WTC11 (cell line): ENCODE measurements around the gene ELOB. TPM values are rescaled to one million over a fixed set of nuclear protein-coding genes. Genes with fewer than 3 reads are reported as not detected.
A peak's percentile ranks its signal among the peaks of the same experiment; 100 is the strongest.

Experiments
- CBFB ChIP-seq: sonication (generic); formaldehyde crosslinking; IDR thresholded peaks from 2 replicates; pipeline ENCODE4 v1.8.1; 2022; ENCODE audit warnings: mild to moderate bottlenecking, low read depth, missing genetic modification reagents
- CREM ChIP-seq: sonication (generic); formaldehyde crosslinking; IDR thresholded peaks from 2 replicates; pipeline ENCODE4 v1.8.1; 2022; ENCODE audit warnings: mild to moderate bottlenecking, missing genetic modification reagents, moderate library complexity
- ETV6 ChIP-seq: sonication (generic); formaldehyde crosslinking; IDR thresholded peaks from 2 replicates; pipeline ENCODE4 v1.8.1; 2022; ENCODE audit warnings: mild to moderate bottlenecking, missing genetic modification reagents
- IRF2 ChIP-seq: sonication (generic); formaldehyde crosslinking; IDR thresholded peaks from 2 replicates; pipeline ENCODE4 v1.8.0; 2022; ENCODE audit warnings: low read depth, missing genetic modification reagents, borderline replicate concordance
- KAT7 ChIP-seq: sonication (generic); formaldehyde crosslinking; IDR thresholded peaks from 2 replicates; pipeline ENCODE4 v1.8.1; 2023; ENCODE audit warnings: missing genetic modification reagents, mild to moderate bottlenecking, borderline replicate concordance
- NR2C2 ChIP-seq: sonication (generic); formaldehyde crosslinking; IDR thresholded peaks from 2 replicates; pipeline ENCODE4 v1.8.0; 2022; ENCODE audit warnings: mild to moderate bottlenecking, missing genetic modification reagents
- NR3C1 ChIP-seq: sonication (generic); formaldehyde crosslinking; conservative IDR thresholded peaks from 2 replicates; pipeline ENCODE4 v1.8.1; 2023; ENCODE audit warnings: low read depth, mild to moderate bottlenecking, missing genetic modification reagents
- PRRX2 ChIP-seq: fragments of 250-450 bp; sonication (Bioruptor Pico); IDR thresholded peaks from 2 replicates; pipeline ENCODE4 v1.8.0; 2021; ENCODE audit warnings: mild to moderate bottlenecking
- RORB ChIP-seq: fragments of 250-450 bp; sonication (Bioruptor Pico); IDR thresholded peaks from 2 replicates; pipeline ENCODE4 v1.9.0; 2021; ENCODE audit warnings: mild to moderate bottlenecking
- SP1 ChIP-seq: sonication (generic); formaldehyde crosslinking; conservative IDR thresholded peaks from 2 replicates; pipeline ENCODE4 v1.8.1; 2022; ENCODE audit warnings: missing genetic modification reagents
- ZNF138 ChIP-seq: sonication (generic); formaldehyde crosslinking; conservative IDR thresholded peaks from 2 replicates; pipeline ENCODE4 v1.8.1; 2022; ENCODE audit warnings: mild to moderate bottlenecking, moderate library complexity, missing genetic modification reagents
- ZNF232 ChIP-seq: sonication (generic); formaldehyde crosslinking; IDR thresholded peaks from 2 replicates; pipeline ENCODE4 v1.8.0; 2022; ENCODE audit warnings: mild to moderate bottlenecking, missing genetic modification reagents
- ZNF317 ChIP-seq: sonication (generic); formaldehyde crosslinking; IDR thresholded peaks from 2 replicates; pipeline ENCODE4 v1.8.1; 2023; ENCODE audit warnings: low read depth, mild to moderate bottlenecking, moderate library complexity, missing genetic modification reagents, borderline replicate concordance
- ZNF396 ChIP-seq: fragments of 250-450 bp; sonication (Bioruptor Pico); IDR thresholded peaks from 2 replicates; pipeline ENCODE4 v1.8.0; 2021; ENCODE audit warnings: mild to moderate bottlenecking, moderate library complexity, borderline replicate concordance
- ZNF423 ChIP-seq: fragments of 250-450 bp; sonication (Bioruptor Pico); IDR thresholded peaks from 2 replicates; pipeline ENCODE4 v2.1.2; 2022; ENCODE audit warnings: mild to moderate bottlenecking, moderate library complexity
- ZNF671 ChIP-seq: fragments of 250-450 bp; sonication (Bioruptor Pico); IDR thresholded peaks from 2 replicates; pipeline ENCODE4 v1.8.0; 2021; ENCODE audit warnings: mild to moderate bottlenecking
- total RNA-seq: library from RNA; stranded (reverse); gene quantifications from 3 replicates; pipeline ENCODE4 v1.2.3, GENCODE V29; 2021
- TF ChIP-seq, protein P1 (sequence below): sonication (generic); formaldehyde crosslinking; IDR thresholded peaks from 2 replicates; pipeline ENCODE4 v1.8.1; 2022; ENCODE audit warnings: missing genetic modification reagents, borderline replicate concordance
- TF ChIP-seq, protein P2 (sequence below): sonication (generic); formaldehyde crosslinking; IDR thresholded peaks from 2 replicates; pipeline ENCODE4 v1.8.1; 2023; ENCODE audit warnings: mild to moderate bottlenecking, moderate library complexity, missing genetic modification reagents
- TF ChIP-seq, protein P3 (sequence below): sonication (generic); formaldehyde crosslinking; IDR thresholded peaks from 2 replicates; pipeline ENCODE4 v1.8.0; 2022; ENCODE audit warnings: mild to moderate bottlenecking, missing genetic modification reagents
- TF ChIP-seq, protein P4 (sequence below): sonication (generic); formaldehyde crosslinking; IDR thresholded peaks from 2 replicates; pipeline ENCODE4 v1.8.1; 2022; ENCODE audit warnings: mild to moderate bottlenecking, moderate library complexity, missing genetic modification reagents
- TF ChIP-seq, protein P5 (sequence below): sonication (generic); formaldehyde crosslinking; IDR thresholded peaks from 2 replicates; pipeline ENCODE4 v1.8.1; 2023; ENCODE audit warnings: mild to moderate bottlenecking, missing genetic modification reagents, moderate library complexity
- TF ChIP-seq, protein P6 (sequence below): sonication (generic); formaldehyde crosslinking; IDR thresholded peaks from 2 replicates; pipeline ENCODE4 v1.8.0; 2022; ENCODE audit warnings: mild to moderate bottlenecking, missing genetic modification reagents
- TF ChIP-seq, protein P7 (sequence below): fragments of 250-450 bp; sonication (Bioruptor Pico); IDR thresholded peaks from 2 replicates; pipeline ENCODE4 v1.8.0; 2021; ENCODE audit warnings: mild to moderate bottlenecking
- TF ChIP-seq, protein P8 (sequence below): sonication (generic); formaldehyde crosslinking; IDR thresholded peaks from 2 replicates; pipeline ENCODE4 v1.8.1; 2023; ENCODE audit warnings: mild to moderate bottlenecking, missing genetic modification reagents
- TF ChIP-seq, protein P9 (sequence below): sonication (generic); formaldehyde crosslinking; IDR thresholded peaks from 2 replicates; pipeline ENCODE4 v1.8.1; 2023; ENCODE audit warnings: mild to moderate bottlenecking, missing genetic modification reagents, moderate library complexity
- TF ChIP-seq, protein P10 (sequence below): sonication (generic); formaldehyde crosslinking; IDR thresholded peaks from 2 replicates; pipeline ENCODE4 v1.8.1; 2022; ENCODE audit warnings: low read depth, missing genetic modification reagents, borderline replicate concordance
- TF ChIP-seq, protein P11 (sequence below): fragments of 250-450 bp; sonication (Bioruptor Pico); IDR thresholded peaks from 2 replicates; pipeline ENCODE4 v1.9.0; 2021; ENCODE audit warnings: moderate library complexity, mild to moderate bottlenecking, inconsistent platforms, borderline replicate concordance

The ELOB gene
- total RNA-seq, 1 experiment from 2014 or later, result 252 TPM

DNA sequence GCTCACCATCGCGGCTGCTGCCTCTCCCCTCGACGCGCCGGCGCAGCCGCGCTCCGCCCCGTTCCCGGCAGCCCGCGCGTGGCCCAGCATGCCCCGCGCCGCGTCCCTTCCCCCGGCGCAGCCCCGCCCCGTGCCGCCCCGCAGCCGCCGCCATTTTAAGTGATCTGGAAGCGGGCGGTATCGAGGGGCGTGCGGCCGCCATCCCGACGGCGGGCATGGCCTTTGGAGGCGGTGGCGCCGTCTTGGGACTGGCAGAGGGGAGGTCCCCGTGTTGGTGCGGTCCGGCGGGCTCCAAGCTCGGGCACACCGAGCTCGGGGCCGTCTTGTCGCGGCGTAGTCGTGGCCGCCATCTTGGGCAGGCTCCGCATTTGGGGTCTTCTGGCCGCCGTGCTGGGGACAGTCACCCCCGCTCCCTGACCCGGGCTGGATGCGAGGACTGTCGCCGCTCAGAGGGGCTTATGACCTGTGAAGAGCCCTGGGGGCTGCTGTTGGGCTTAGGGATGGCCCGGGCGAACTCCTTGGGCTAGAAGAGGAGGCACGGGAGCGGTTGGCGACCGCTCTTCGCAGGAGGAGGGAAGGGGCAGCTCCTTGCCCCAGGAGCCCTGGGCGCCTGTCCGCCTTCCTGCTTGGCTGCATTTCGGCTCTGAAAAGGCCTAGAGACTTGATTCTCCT lies at the start of gene ELOB (continued):
- TF ChIP-seq, protein P1, sequence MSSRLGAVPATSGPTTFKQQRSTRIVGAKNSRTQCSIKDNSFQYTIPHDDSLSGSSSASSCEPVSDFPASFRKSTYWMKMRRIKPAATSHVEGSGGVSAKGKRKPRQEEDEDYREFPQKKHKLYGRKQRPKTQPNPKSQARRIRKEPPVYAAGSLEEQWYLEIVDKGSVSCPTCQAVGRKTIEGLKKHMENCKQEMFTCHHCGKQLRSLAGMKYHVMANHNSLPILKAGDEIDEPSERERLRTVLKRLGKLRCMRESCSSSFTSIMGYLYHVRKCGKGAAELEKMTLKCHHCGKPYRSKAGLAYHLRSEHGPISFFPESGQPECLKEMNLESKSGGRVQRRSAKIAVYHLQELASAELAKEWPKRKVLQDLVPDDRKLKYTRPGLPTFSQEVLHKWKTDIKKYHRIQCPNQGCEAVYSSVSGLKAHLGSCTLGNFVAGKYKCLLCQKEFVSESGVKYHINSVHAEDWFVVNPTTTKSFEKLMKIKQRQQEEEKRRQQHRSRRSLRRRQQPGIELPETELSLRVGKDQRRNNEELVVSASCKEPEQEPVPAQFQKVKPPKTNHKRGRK (CRISPR knock-in tag), result no peak
- TF ChIP-seq, protein P2, sequence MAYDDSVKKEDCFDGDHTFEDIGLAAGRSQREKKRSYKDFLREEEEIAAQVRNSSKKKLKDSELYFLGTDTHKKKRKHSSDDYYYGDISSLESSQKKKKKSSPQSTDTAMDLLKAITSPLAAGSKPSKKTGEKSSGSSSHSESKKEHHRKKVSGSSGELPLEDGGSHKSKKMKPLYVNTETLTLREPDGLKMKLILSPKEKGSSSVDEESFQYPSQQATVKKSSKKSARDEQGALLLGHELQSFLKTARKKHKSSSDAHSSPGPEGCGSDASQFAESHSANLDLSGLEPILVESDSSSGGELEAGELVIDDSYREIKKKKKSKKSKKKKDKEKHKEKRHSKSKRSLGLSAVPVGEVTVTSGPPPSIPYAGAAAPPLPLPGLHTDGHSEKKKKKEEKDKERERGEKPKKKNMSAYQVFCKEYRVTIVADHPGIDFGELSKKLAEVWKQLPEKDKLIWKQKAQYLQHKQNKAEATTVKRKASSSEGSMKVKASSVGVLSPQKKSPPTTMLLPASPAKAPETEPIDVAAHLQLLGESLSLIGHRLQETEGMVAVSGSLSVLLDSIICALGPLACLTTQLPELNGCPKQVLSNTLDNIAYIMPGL (CRISPR knock-in tag), result peak; percentile 55; the same call in 1 of the 2 replicates
- TF ChIP-seq, protein P3, sequence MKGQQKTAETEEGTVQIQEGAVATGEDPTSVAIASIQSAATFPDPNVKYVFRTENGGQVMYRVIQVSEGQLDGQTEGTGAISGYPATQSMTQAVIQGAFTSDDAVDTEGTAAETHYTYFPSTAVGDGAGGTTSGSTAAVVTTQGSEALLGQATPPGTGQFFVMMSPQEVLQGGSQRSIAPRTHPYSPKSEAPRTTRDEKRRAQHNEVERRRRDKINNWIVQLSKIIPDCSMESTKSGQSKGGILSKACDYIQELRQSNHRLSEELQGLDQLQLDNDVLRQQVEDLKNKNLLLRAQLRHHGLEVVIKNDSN (CRISPR knock-in tag), result no peak; the same call in 1 of the 2 replicates
- peak; percentile 89; the same call in 1 of the 2 replicates for TF ChIP-seq KAT7 (CRISPR knock-in tag)
- no peak for TF ChIP-seq ZNF396 (CRISPR knock-in tag)
- TF ChIP-seq, protein P4, sequence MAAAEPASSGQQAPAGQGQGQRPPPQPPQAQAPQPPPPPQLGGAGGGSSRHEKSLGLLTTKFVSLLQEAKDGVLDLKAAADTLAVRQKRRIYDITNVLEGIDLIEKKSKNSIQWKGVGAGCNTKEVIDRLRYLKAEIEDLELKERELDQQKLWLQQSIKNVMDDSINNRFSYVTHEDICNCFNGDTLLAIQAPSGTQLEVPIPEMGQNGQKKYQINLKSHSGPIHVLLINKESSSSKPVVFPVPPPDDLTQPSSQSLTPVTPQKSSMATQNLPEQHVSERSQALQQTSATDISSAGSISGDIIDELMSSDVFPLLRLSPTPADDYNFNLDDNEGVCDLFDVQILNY (CRISPR knock-in tag), result peak; percentile 77; the same call in 1 of the 2 replicates
- no peak for TF ChIP-seq IRF2 (CRISPR knock-in tag)
- no peak for TF ChIP-seq ZNF671 (CRISPR knock-in tag)
- no peak for TF ChIP-seq PRRX2
- TF ChIP-seq ETV6, result peak; percentile 42; the same call in 1 of the 2 replicates
- 0 out of 2 replicates have a peak, but pooled peaks have one; percentile 79 for TF ChIP-seq ZNF232
- TF ChIP-seq, protein P5, sequence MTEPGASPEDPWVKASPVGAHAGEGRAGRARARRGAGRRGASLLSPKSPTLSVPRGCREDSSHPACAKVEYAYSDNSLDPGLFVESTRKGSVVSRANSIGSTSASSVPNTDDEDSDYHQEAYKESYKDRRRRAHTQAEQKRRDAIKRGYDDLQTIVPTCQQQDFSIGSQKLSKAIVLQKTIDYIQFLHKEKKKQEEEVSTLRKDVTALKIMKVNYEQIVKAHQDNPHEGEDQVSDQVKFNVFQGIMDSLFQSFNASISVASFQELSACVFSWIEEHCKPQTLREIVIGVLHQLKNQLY (CRISPR knock-in tag), result no peak
- TF ChIP-seq RORB (CRISPR knock-in tag), result no peak
- no peak for TF ChIP-seq NR3C1 (CRISPR knock-in tag)
- no peak for TF ChIP-seq ZNF317
- no peak for TF ChIP-seq CBFB
- TF ChIP-seq, protein P6, sequence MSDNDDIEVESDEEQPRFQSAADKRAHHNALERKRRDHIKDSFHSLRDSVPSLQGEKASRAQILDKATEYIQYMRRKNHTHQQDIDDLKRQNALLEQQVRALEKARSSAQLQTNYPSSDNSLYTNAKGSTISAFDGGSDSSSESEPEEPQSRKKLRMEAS, result peak; percentile 58; the same call in 1 of the 2 replicates
- TF ChIP-seq, protein P7, sequence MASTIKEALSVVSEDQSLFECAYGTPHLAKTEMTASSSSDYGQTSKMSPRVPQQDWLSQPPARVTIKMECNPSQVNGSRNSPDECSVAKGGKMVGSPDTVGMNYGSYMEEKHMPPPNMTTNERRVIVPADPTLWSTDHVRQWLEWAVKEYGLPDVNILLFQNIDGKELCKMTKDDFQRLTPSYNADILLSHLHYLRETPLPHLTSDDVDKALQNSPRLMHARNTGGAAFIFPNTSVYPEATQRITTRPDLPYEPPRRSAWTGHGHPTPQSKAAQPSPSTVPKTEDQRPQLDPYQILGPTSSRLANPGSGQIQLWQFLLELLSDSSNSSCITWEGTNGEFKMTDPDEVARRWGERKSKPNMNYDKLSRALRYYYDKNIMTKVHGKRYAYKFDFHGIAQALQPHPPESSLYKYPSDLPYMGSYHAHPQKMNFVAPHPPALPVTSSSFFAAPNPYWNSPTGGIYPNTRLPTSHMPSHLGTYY (CRISPR knock-in tag), result no peak
- TF ChIP-seq ZNF423 (CRISPR knock-in tag), result no peak
- TF ChIP-seq, protein P8, sequence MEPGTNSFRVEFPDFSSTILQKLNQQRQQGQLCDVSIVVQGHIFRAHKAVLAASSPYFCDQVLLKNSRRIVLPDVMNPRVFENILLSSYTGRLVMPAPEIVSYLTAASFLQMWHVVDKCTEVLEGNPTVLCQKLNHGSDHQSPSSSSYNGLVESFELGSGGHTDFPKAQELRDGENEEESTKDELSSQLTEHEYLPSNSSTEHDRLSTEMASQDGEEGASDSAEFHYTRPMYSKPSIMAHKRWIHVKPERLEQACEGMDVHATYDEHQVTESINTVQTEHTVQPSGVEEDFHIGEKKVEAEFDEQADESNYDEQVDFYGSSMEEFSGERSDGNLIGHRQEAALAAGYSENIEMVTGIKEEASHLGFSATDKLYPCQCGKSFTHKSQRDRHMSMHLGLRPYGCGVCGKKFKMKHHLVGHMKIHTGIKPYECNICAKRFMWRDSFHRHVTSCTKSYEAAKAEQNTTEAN (CRISPR knock-in tag), result no peak
- TF ChIP-seq, protein P9, sequence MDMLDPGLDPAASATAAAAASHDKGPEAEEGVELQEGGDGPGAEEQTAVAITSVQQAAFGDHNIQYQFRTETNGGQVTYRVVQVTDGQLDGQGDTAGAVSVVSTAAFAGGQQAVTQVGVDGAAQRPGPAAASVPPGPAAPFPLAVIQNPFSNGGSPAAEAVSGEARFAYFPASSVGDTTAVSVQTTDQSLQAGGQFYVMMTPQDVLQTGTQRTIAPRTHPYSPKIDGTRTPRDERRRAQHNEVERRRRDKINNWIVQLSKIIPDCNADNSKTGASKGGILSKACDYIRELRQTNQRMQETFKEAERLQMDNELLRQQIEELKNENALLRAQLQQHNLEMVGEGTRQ (CRISPR knock-in tag), result no peak
- peak; percentile 92 for TF ChIP-seq SP1 (CRISPR knock-in tag)
- no peak for TF ChIP-seq ZNF138 (CRISPR knock-in tag)
- TF ChIP-seq, protein P10, sequence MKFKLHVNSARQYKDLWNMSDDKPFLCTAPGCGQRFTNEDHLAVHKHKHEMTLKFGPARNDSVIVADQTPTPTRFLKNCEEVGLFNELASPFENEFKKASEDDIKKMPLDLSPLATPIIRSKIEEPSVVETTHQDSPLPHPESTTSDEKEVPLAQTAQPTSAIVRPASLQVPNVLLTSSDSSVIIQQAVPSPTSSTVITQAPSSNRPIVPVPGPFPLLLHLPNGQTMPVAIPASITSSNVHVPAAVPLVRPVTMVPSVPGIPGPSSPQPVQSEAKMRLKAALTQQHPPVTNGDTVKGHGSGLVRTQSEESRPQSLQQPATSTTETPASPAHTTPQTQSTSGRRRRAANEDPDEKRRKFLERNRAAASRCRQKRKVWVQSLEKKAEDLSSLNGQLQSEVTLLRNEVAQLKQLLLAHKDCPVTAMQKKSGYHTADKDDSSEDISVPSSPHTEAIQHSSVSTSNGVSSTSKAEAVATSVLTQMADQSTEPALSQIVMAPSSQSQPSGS, result no peak
- TF ChIP-seq, protein P11, sequence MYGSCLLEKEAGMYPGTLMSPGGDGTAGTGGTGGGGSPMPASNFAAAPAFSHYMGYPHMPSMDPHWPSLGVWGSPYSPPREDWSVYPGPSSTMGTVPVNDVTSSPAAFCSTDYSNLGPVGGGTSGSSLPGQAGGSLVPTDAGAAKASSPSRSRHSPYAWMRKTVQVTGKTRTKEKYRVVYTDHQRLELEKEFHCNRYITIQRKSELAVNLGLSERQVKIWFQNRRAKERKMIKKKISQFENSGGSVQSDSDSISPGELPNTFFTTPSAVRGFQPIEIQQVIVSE (CRISPR knock-in tag), result no peak
- TF ChIP-seq NR2C2 (CRISPR knock-in tag), result no peak
- TF ChIP-seq CREM, result 0 out of 2 replicates have a peak, but pooled peaks have one; percentile 17
